Keratinocyte (primary cell): ENCODE results near the gene CUL3. TPM values are rescaled to one million over a fixed set of nuclear protein-coding genes. Genes with fewer than 3 reads are reported as not detected.

Experiments used
- DNase-seq: peaks from one replicate; pipeline ENCODE4 v3.0.0-alpha.2; 2011; ENCODE audit warnings: low read depth, missing footprints, low spot score
- FAIRE-seq: peaks from 2 replicates; lab custom pipeline; 2011; peaks lifted over from hg19 to GRCh38; lab: Jason Lieb, UNC
- H2AFZ ChIP-seq: 2 replicates; pipeline ENCODE4 v1.6.0; 2012; ENCODE audit warnings: low read length, control low read depth, inconsistent platforms; ENCODE audit not compliant: control insufficient read depth
- H3K27ac ChIP-seq: 2 replicates; pipeline ENCODE4 v1.5.1; 2011; ENCODE audit warnings: low read length; ENCODE audit not compliant: control insufficient read depth, insufficient read depth
- H3K27me3 ChIP-seq: 3 replicates; pipeline ENCODE4 v1.6.0; 2011; ENCODE audit warnings: low read length; ENCODE audit not compliant: control insufficient read depth, insufficient read depth; ENCODE audit errors: extremely low read depth
- H3K36me3 ChIP-seq, 2 experiments: 2 replicates in 1 of 2; 3 replicates in 1 of 2; pipeline ENCODE4 v1.5.1; 2011; ENCODE audit warnings: low read length in 2 of 2, mild to moderate bottlenecking in 1 of 2; ENCODE audit not compliant: control insufficient read depth in 2 of 2, insufficient read depth in 2 of 2; ENCODE audit errors: extremely low read depth in 1 of 2
- H3K4me1 ChIP-seq: 3 replicates; pipeline ENCODE4 v1.5.1; 2011; ENCODE audit warnings: low read length; ENCODE audit not compliant: control insufficient read depth, insufficient read depth; ENCODE audit errors: extremely low read depth
- H3K4me2 ChIP-seq: 3 replicates; pipeline ENCODE4 v1.6.0; 2011; ENCODE audit warnings: low read depth, low read length; ENCODE audit not compliant: control insufficient read depth, insufficient read depth; ENCODE audit errors: extremely low read depth
- H3K4me3 ChIP-seq, 3 experiments: fragments of 200-600 bp in 1 of 3; sonication (generic) in 1 of 3; 2 replicates in 2 of 3; 3 replicates in 1 of 3; pipeline ENCODE4 v1.5.1; 2011 to 2016; ENCODE audit warnings: low read length in 3 of 3, mild to moderate bottlenecking in 3 of 3, control low read depth in 2 of 3, inconsistent platforms in 1 of 3, low read depth in 1 of 3, mixed read lengths in 1 of 3, mixed run types in 1 of 3, moderate library complexity in 1 of 3; ENCODE audit not compliant: control insufficient read depth in 2 of 3, insufficient read depth in 2 of 3; ENCODE audit errors: extremely low read depth in 1 of 3
- H3K79me2 ChIP-seq: 2 replicates; pipeline ENCODE4 v1.6.0; 2012; ENCODE audit warnings: low read length; ENCODE audit not compliant: control insufficient read depth, insufficient read depth
- H3K9ac ChIP-seq: 3 replicates; pipeline ENCODE4 v1.6.0; 2011; ENCODE audit warnings: low read length; ENCODE audit not compliant: control insufficient read depth, insufficient read depth; ENCODE audit errors: extremely low read depth
- H3K9me1 ChIP-seq: 3 replicates; pipeline ENCODE4 v1.6.0; 2011; ENCODE audit warnings: low read length; ENCODE audit not compliant: control insufficient read depth, insufficient read depth; ENCODE audit errors: extremely low read depth
- H3K9me3 ChIP-seq: 2 replicates; pipeline ENCODE4 v1.5.1; 2012; ENCODE audit warnings: low read depth, low read length; ENCODE audit not compliant: control insufficient read depth
- H4K20me1 ChIP-seq: 3 replicates; pipeline ENCODE4 v1.6.0; 2011; ENCODE audit warnings: low read length; ENCODE audit not compliant: control insufficient read depth, insufficient read depth; ENCODE audit errors: extremely low read depth
- CTCF ChIP-seq, 3 experiments: IDR thresholded peaks in 1 of 3; conservative IDR thresholded peaks in 1 of 3; optimal IDR thresholded peaks in 1 of 3; 2 replicates in 2 of 3; 3 replicates in 1 of 3; pipeline versions ENCODE3 to v1.5.1; 2011; ENCODE audit warnings: low read length in 3 of 3, mild to moderate bottlenecking in 3 of 3, moderate library complexity in 2 of 3, control low read depth in 1 of 3, inconsistent platforms in 1 of 3; ENCODE audit not compliant: insufficient read depth in 2 of 3; ENCODE audit errors: extremely low read depth in 1 of 3
- EZH2 ChIP-seq: IDR thresholded peaks from one replicate; pipeline ENCODE4 v1.6.1; 2012; ENCODE audit warnings: inconsistent platforms, mild to moderate bottlenecking, low read length, moderate library complexity
- dilution Hi-C: fragments of 300-500 bp; cut with MboI; formaldehyde crosslinking; loops from one replicate; pipeline ENCODE4 v1.7.0; 2020; ENCODE audit warnings: low sequenced_read_pairs; ENCODE audit not compliant: extremely low pct_ligation_motif_present
- polyA plus RNA-seq, 5 experiments: library from polyadenylated mRNA; depleted of rRNA in 3 of 5; stranded (reverse) in 3 of 5; stranded (forward) in 1 of 5; unstranded in 1 of 5; fragments of >200 nt; gene quantifications; 1 replicate in 1 of 5; 2 replicates in 3 of 5; 3 replicates in 1 of 5; pipeline versions ENCODE4 v1.2.1 to v1.2.3, GENCODE V29; 2011 to 2012; ENCODE audit warnings: missing spikeins in 2 of 5, low read depth in 1 of 5, low replicate concordance in 1 of 5

Gene CUL3
- polyA plus RNA-seq, 1 donor (not counting 4 experiments of a cell fraction or from before 2014, with no cell fraction given): 71.7 TPM

- TF ChIP-seq EZH2 (no peak), CTCF (optimal IDR thresholded peaks at IDR 0.05 in 1 of 3, IDR thresholded peaks at IDR 0.05 in 1 of 3, conservative IDR thresholded peaks at IDR 0.05 in 1 of 3; ENCODE audit: extremely low read depth in 1 of 3, insufficient read depth in 2 of 3, low read length in 3 of 3) (no peak)
- Histone ChIP-seq H3K9ac (no peak overlapping the region), H3K9me1 (no peaks in the 10 kb centered on the region), H3K27ac (no peak overlapping the region), H3K9me3 (no peaks in the 10 kb centered on the region), H3K4me3 (no peak overlapping the region), H3K27me3 (no peaks in the 10 kb centered on the region), H3K4me2 (no peak overlapping the region), H3K36me3 (peaks cover 4 to 6% of the 10 kb centered on the region in 2 experiments), H3K79me2 (peaks cover 90% of the 10 kb centered on the region), H4K20me1 (no peaks in the 10 kb centered on the region), H3K4me1 (no peaks in the 10 kb centered on the region), H2AFZ (no peak overlapping the region)
- dilution Hi-C loops: no loop called here
- FAIRE-seq (no peak), DNase-seq (no peak)
These were observed 38.2 kb downstream of the CUL3 start for GRCh38 chr2:224546926-224547325.

GRCh38 chr2:224545884-224546644 lies 39.1 kb downstream of the CUL3 start:
- H4K20me1 ChIP-seq: no peaks in the 10 kb centered on the region
- TF ChIP-seq EZH2 (no peak), CTCF (optimal IDR thresholded peaks at IDR 0.05 in 1 of 3, IDR thresholded peaks at IDR 0.05 in 1 of 3, conservative IDR thresholded peaks at IDR 0.05 in 1 of 3; ENCODE audit: extremely low read depth in 1 of 3, insufficient read depth in 2 of 3, low read length in 3 of 3) (no peak)

More at GRCh38 chr2:224545884-224546644, 39.1 kb downstream of the CUL3 start:
- H3K27me3 ChIP-seq: no peaks in the 10 kb centered on the region
- FAIRE-seq: no peak
- no peak overlapping the region for H3K9ac ChIP-seq
- dilution Hi-C loops: no loop called here
- H3K4me1 ChIP-seq: no peaks in the 10 kb centered on the region
- no peak overlapping the region for H2AFZ ChIP-seq
- peaks cover 90% of the 10 kb centered on the region for H3K79me2 ChIP-seq
- no peak for DNase-seq
- H3K4me3 ChIP-seq: no peak overlapping the region
- H3K4me2 ChIP-seq: no peak overlapping the region
- H3K36me3 ChIP-seq: peaks cover 4 to 6% of the 10 kb centered on the region in 2 experiments
- no peak overlapping the region for H3K27ac ChIP-seq
- H3K9me3 ChIP-seq: no peaks in the 10 kb centered on the region
- no peaks in the 10 kb centered on the region for H3K9me1 ChIP-seq
